Measurements from ENCODE around the gene LRRC15. TPM values are rescaled to one million over a fixed set of nuclear protein-coding genes. Genes with fewer than 3 reads are reported as not detected.

LRRC15 gene
- total RNA-seq, 1 experiment from 2014 or later, result 0.28 TPM

DNA sequence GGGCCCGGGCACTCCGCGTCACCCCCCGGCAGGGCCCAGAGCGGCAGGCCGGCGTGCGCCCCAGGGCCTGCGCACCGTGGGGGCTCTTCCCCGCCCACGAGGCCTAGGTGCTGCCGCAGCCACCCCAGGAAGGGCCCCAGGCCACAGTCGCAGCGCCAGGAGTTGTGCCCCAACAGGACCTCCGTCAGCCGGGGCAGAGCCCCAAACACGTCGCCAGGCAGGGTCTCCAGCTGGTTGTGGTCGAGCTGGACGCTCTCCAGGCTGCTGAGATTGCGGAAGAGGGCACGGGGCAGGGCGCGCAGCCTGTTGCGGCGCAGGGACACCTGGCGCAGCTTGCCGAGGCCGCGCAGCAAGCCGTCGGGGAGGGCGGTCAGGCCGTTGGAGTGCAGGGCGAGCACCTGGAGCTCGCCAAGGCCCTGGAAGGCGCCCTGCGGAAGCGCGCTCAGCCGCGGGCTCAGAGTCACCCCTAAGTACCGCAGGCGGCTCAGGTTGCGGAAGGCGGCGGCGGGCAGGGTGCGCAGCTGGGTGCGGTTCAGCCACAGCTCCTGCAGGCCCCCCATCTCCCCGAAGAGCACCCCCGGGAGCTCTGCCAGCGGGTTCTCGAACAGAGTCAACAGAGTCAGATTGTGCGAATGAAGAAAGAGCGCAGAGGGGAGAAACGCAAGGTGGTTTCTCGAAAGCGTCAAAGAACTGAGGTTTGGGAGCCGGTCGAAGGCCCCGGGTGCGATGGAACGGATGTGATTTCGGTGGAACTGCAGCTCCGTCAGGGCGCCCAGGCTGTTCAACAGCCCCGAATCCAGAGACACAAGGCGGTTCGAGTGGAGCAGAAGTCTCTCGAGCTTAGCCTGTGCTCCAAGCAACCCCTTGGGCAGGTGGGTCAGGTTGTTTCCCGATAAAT, 27.6 kb upstream of the LRRC15 start:
- H3K27ac ChIP-seq (ENCODE audit: low read length), result no peak overlapping the region
- H3K4me1 ChIP-seq (ENCODE audit: control insufficient read depth, insufficient read depth, low read length), result no peaks in the 10 kb centered on the region
- in situ Hi-C loops (cut with HindIII; ENCODE audit: low pct_unique_long_range_greater_than_20kb, low sequenced_read_pairs), result no loop called here
- H3K4me3 ChIP-seq (ENCODE audit: low read depth in 2 of 2, low read length in 2 of 2), result no peak overlapping the region
- ChIA-PET POLR2A (no interaction called here), CTCF (interaction anchor here (0.6 kb wide), 1 partner anchor 58 kb away, joined by 8 read pairs; no protein-coding TSS in a partner anchor)
- intact Hi-C loops (cut with micrococcal nuclease; ENCODE audit: unreplicated experiment), result no loop called here
- TF ChIP-seq, protein P1, sequence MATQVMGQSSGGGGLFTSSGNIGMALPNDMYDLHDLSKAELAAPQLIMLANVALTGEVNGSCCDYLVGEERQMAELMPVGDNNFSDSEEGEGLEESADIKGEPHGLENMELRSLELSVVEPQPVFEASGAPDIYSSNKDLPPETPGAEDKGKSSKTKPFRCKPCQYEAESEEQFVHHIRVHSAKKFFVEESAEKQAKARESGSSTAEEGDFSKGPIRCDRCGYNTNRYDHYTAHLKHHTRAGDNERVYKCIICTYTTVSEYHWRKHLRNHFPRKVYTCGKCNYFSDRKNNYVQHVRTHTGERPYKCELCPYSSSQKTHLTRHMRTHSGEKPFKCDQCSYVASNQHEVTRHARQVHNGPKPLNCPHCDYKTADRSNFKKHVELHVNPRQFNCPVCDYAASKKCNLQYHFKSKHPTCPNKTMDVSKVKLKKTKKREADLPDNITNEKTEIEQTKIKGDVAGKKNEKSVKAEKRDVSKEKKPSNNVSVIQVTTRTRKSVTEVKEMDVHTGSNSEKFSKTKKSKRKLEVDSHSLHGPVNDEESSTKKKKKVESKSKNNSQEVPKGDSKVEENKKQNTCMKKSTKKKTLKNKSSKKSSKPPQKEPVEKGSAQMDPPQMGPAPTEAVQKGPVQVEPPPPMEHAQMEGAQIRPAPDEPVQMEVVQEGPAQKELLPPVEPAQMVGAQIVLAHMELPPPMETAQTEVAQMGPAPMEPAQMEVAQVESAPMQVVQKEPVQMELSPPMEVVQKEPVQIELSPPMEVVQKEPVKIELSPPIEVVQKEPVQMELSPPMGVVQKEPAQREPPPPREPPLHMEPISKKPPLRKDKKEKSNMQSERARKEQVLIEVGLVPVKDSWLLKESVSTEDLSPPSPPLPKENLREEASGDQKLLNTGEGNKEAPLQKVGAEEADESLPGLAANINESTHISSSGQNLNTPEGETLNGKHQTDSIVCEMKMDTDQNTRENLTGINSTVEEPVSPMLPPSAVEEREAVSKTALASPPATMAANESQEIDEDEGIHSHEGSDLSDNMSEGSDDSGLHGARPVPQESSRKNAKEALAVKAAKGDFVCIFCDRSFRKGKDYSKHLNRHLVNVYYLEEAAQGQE (IDR thresholded peaks at IDR 0.05; ENCODE audit: insufficient read depth in 1 of 2, low read depth in 2 of 2, low read length in 1 of 2), result no peak
- TF ChIP-seq CTCF (IDR thresholded peaks at IDR 0.05), result no peak
- no peak for TF ChIP-seq TCF7L2 (IDR thresholded peaks at IDR 0.05; ENCODE audit: low read depth, low read length)
- no peak for TF ChIP-seq SIN3A (IDR thresholded peaks at IDR 0.05; ENCODE audit: borderline replicate concordance, insufficient read depth, low read depth, low read length)
- no peak for TF ChIP-seq POLR2AphosphoS5 (IDR thresholded peaks at IDR 0.05; ENCODE audit: low read depth, low read length)
- ATAC-seq (no peak), DNase-seq (ENCODE audit: low read depth, low spot score) (no peak)
- BruUV-seq (replicated peaks), result no TSS peak
- no peaks in the 10 kb centered on the region for H3K9me3 ChIP-seq (ENCODE audit: control insufficient read depth, insufficient read depth, low read depth, low read length)
- H3K27me3 ChIP-seq (ENCODE audit: control insufficient read depth, insufficient read depth, low read length), result no peaks in the 10 kb centered on the region
- no peaks in the 10 kb centered on the region for H3K36me3 ChIP-seq (ENCODE audit: control insufficient read depth, insufficient read depth, low read length)

- intact Hi-C loops (cut with micrococcal nuclease; ENCODE audit: unreplicated experiment) (no loop called here), in situ Hi-C loops (cut with HindIII; ENCODE audit: low pct_unique_long_range_greater_than_20kb, low sequenced_read_pairs) (no loop called here)
- no peak for TF ChIP-seq TCF7L2 (IDR thresholded peaks at IDR 0.05; ENCODE audit: low read depth, low read length)
- TF ChIP-seq SIN3A (IDR thresholded peaks at IDR 0.05; ENCODE audit: borderline replicate concordance, insufficient read depth, low read depth, low read length), result no peak
- no peak for TF ChIP-seq CTCF (IDR thresholded peaks at IDR 0.05)
- no peak for TF ChIP-seq POLR2AphosphoS5 (IDR thresholded peaks at IDR 0.05; ENCODE audit: low read depth, low read length)
- TF ChIP-seq, protein P1 (IDR thresholded peaks at IDR 0.05; ENCODE audit: insufficient read depth in 1 of 2, low read depth in 2 of 2, low read length in 1 of 2), result no peak
- Histone ChIP-seq H3K27ac (ENCODE audit: low read length) (no peak overlapping the region), H3K4me3 (ENCODE audit: low read depth in 2 of 2, low read length in 2 of 2) (no peak overlapping the region), H3K4me1 (ENCODE audit: control insufficient read depth, insufficient read depth, low read length) (no peaks in the 10 kb centered on the region), H3K36me3 (ENCODE audit: control insufficient read depth, insufficient read depth, low read length) (no peaks in the 10 kb centered on the region), H3K9me3 (ENCODE audit: control insufficient read depth, insufficient read depth, low read depth, low read length) (no peaks in the 10 kb centered on the region), H3K27me3 (ENCODE audit: control insufficient read depth, insufficient read depth, low read length) (no peaks in the 10 kb centered on the region)
- DNase-seq (ENCODE audit: low read depth, low spot score) (no peak), ATAC-seq (no peak)
- BruUV-seq (replicated peaks), result no TSS peak
- ChIA-PET POLR2A (no interaction called here), CTCF (no interaction called here)
Observed at GRCh38 chr3:194396539-194396858, 27.0 kb upstream of the LRRC15 start.
